Neural cell (in vitro differentiated cells): Measurements from ENCODE around the gene ZMYND10. TPM values are rescaled to one million over a fixed set of nuclear protein-coding genes. Genes with fewer than 3 reads are reported as not detected.

Experiments
- H2AFZ ChIP-seq: fragments of 200-600, 300-800 bp; sonication (generic), shearing (Covaris generic); 2 replicates; pipeline ENCODE4 v1.6.0; 2014; ENCODE audit warnings: low read depth, mild to moderate bottlenecking, antibody characterized with exemption, low read length, moderate library complexity
- H3F3A ChIP-seq: fragments of 200-600 bp; shearing (Covaris generic); 2 replicates; pipeline ENCODE4 v1.6.1; 2016; ENCODE audit warnings: mild to moderate bottlenecking, moderate library complexity, mixed read lengths, antibody characterized with exemption, low read length; ENCODE audit not compliant: insufficient read depth, poor library complexity, severe bottlenecking
- H3K27ac ChIP-seq: fragments of 200-600, 300-800 bp; sonication (generic), shearing (Covaris generic); 2 replicates; pipeline ENCODE4 v1.5.1; 2014; ENCODE audit warnings: mild to moderate bottlenecking, low read length, moderate library complexity
- H3K27me3 ChIP-seq: fragments of 300-800, 200-600 bp; sonication (generic), shearing (Covaris generic); 2 replicates; pipeline ENCODE4 v1.6.0; 2014; ENCODE audit warnings: mild to moderate bottlenecking, low read depth, low read length, moderate library complexity; ENCODE audit not compliant: insufficient read depth
- H3K36me3 ChIP-seq: fragments of 300-800, 200-600 bp; sonication (generic), shearing (Covaris generic); 2 replicates; pipeline ENCODE4 v1.5.1; 2014; ENCODE audit warnings: mild to moderate bottlenecking, antibody characterized with exemption, low read length, moderate library complexity; ENCODE audit not compliant: insufficient read depth
- H3K4me2 ChIP-seq: fragments of 300-800, 200-600 bp; sonication (generic), shearing (Covaris generic); 2 replicates; pipeline ENCODE4 v1.6.0; 2014; ENCODE audit warnings: mild to moderate bottlenecking, low read length
- H3K4me3 ChIP-seq: fragments of 300-800, 200-600 bp; sonication (generic), shearing (Covaris generic); 2 replicates; pipeline ENCODE4 v1.5.1; 2014; ENCODE audit warnings: mild to moderate bottlenecking, low read length, moderate library complexity
- H3K79me2 ChIP-seq: fragments of 200-600 bp; shearing (Covaris generic); replicated peaks from 2 replicates; pipeline ENCODE4 v1.6.0; 2014; ENCODE audit warnings: mild to moderate bottlenecking, low read length, moderate library complexity; ENCODE audit not compliant: insufficient read depth
- H3K9ac ChIP-seq: fragments of 300-800, 200-600 bp; sonication (generic), shearing (Covaris generic); 2 replicates; pipeline ENCODE4 v1.6.1; 2016; ENCODE audit warnings: mild to moderate bottlenecking, low read length, mixed read lengths
- H3K9me2 ChIP-seq: fragments of 200-600 bp; shearing (Covaris generic); 2 replicates; pipeline ENCODE4 v1.6.1; 2016; ENCODE audit warnings: mild to moderate bottlenecking, low read length, mixed read lengths; ENCODE audit not compliant: insufficient read depth
- H3K9me3 ChIP-seq: fragments of 200-600, 300-800 bp; sonication (generic), shearing (Covaris generic); 2 replicates; pipeline ENCODE4 v1.6.1; 2016; ENCODE audit warnings: mild to moderate bottlenecking, mixed run types, low read length, moderate library complexity, mixed read lengths
- H4K20me1 ChIP-seq: fragments of 200-600 bp; shearing (Covaris generic); 2 replicates; pipeline ENCODE4 v1.6.1; 2016; ENCODE audit warnings: mild to moderate bottlenecking, mixed run types; ENCODE audit not compliant: insufficient read depth
- EP300 ChIP-seq: fragments of 450-650 bp; conservative IDR thresholded peaks from 2 replicates; pipeline ENCODE4 v1.6.1; 2014; ENCODE audit warnings: antibody characterized with exemption, mild to moderate bottlenecking, moderate library complexity; ENCODE audit not compliant: poor library complexity, severe bottlenecking
- EZH2 ChIP-seq: fragments of 200-600, 300-800 bp; shearing (Covaris generic), sonication (generic); IDR thresholded peaks from 2 replicates; pipeline ENCODE4 v1.6.1; 2014; ENCODE audit warnings: antibody characterized with exemption, low read length, borderline replicate concordance, mild to moderate bottlenecking; ENCODE audit not compliant: insufficient read depth, poor library complexity, severe bottlenecking
- MXI1 ChIP-seq: fragments of 450-650 bp; conservative IDR thresholded peaks from 2 replicates; pipeline ENCODE4 v1.6.1; 2014; ENCODE audit warnings: antibody characterized with exemption, mild to moderate bottlenecking; ENCODE audit not compliant: poor library complexity, severe bottlenecking
- POLR2AphosphoS5 ChIP-seq: IDR thresholded peaks from 2 replicates; pipeline ENCODE4 v1.6.1; 2012
- RAD21 ChIP-seq: fragments of 450-650 bp; conservative IDR thresholded peaks from 2 replicates; pipeline ENCODE4 v1.6.1; 2014; ENCODE audit warnings: antibody characterized with exemption, mild to moderate bottlenecking, moderate library complexity
- SMC3 ChIP-seq: fragments of 450-650 bp; conservative IDR thresholded peaks from 2 replicates; pipeline ENCODE4 v1.6.1; 2014; ENCODE audit warnings: antibody characterized with exemption, mild to moderate bottlenecking, moderate library complexity; ENCODE audit not compliant: poor library complexity
- TAF1 ChIP-seq: IDR thresholded peaks from 2 replicates; pipeline ENCODE4 v1.6.1; 2012; ENCODE audit warnings: low read depth
- polyA plus RNA-seq: library from polyadenylated mRNA; depleted of rRNA; stranded (reverse); fragments of >200 nt; gene quantifications from 2 replicates; pipeline ENCODE4 v1.2.3, GENCODE V29; 2014
- TF ChIP-seq, protein P1 (sequence below): IDR thresholded peaks from 2 replicates; pipeline ENCODE4 v1.6.1; 2012; ENCODE audit warnings: borderline replicate concordance
- TF ChIP-seq, protein P2 (sequence below): fragments of 450-650 bp; IDR thresholded peaks from 2 replicates; pipeline ENCODE4 v1.5.1; 2014; ENCODE audit warnings: antibody characterized with exemption, mild to moderate bottlenecking, moderate library complexity; ENCODE audit not compliant: poor library complexity, severe bottlenecking

ZMYND10 gene
- polyA plus RNA-seq, 1 donor from 2014 or later: 5.2 TPM

DNA sequence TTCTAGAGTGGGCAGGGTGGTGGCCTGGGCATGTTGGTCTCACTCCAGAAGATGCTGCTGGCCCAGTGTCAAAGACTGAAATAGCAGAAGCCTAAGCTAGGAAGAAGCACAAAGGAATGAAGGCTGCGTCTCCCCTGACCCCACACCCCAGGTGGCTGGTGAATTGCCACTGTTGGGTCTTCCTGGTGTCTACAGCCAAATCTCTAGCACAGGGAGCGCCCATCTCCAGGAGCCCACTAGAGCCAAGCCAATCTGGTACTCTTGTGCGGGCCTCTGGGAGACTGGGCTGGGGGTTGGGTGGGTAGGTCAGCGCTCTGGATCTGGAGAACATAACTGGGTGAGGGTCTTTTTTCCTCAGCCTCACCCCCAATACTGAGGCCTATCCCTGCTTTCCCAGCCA is 18.4 kb downstream of the ZMYND10 start:
- H3F3A ChIP-seq: no peaks in the 10 kb centered on the region
- H3K9ac ChIP-seq: peak overlapping the region; percentile 85
- peaks cover 12% of the 10 kb centered on the region for H3K79me2 ChIP-seq
- H2AFZ ChIP-seq: no peak overlapping the region
- H3K27me3 ChIP-seq: no peaks in the 10 kb centered on the region
- H4K20me1 ChIP-seq: no peaks in the 10 kb centered on the region
- peak overlapping the region; percentile 100 for H3K4me3 ChIP-seq
- TF ChIP-seq MXI1 (no peak), TAF1 (no peak), EZH2 (no peak), POLR2AphosphoS5 (no peak), RAD21 (no peak)
- TF ChIP-seq, protein P1, sequence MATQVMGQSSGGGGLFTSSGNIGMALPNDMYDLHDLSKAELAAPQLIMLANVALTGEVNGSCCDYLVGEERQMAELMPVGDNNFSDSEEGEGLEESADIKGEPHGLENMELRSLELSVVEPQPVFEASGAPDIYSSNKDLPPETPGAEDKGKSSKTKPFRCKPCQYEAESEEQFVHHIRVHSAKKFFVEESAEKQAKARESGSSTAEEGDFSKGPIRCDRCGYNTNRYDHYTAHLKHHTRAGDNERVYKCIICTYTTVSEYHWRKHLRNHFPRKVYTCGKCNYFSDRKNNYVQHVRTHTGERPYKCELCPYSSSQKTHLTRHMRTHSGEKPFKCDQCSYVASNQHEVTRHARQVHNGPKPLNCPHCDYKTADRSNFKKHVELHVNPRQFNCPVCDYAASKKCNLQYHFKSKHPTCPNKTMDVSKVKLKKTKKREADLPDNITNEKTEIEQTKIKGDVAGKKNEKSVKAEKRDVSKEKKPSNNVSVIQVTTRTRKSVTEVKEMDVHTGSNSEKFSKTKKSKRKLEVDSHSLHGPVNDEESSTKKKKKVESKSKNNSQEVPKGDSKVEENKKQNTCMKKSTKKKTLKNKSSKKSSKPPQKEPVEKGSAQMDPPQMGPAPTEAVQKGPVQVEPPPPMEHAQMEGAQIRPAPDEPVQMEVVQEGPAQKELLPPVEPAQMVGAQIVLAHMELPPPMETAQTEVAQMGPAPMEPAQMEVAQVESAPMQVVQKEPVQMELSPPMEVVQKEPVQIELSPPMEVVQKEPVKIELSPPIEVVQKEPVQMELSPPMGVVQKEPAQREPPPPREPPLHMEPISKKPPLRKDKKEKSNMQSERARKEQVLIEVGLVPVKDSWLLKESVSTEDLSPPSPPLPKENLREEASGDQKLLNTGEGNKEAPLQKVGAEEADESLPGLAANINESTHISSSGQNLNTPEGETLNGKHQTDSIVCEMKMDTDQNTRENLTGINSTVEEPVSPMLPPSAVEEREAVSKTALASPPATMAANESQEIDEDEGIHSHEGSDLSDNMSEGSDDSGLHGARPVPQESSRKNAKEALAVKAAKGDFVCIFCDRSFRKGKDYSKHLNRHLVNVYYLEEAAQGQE: no peak
- no peaks in the 10 kb centered on the region for H3K36me3 ChIP-seq
- H3K9me3 ChIP-seq: no peaks in the 10 kb centered on the region
- peak overlapping the region; percentile 73 for H3K4me2 ChIP-seq
- H3K9me2 ChIP-seq: no peaks in the 10 kb centered on the region
- peak overlapping the region; percentile 66 for H3K27ac ChIP-seq

DNA sequence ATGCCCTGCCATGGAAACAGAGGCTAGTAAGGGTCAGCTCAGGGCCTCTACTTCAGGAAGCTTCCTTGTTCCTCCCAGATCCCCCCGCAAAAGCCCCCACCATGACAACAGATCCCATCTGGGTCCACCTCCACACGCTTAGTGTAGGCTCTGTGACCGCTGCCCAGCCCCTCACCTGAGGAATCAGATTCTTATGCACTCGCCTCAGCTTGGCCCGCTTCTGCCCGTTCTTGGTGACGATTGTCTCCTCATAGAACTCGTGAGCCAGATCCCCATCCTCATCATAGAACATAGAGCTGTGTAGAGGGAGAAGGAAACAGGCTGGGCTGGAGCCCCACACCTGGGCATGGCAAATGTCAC is 19.4 kb downstream of the ZMYND10 start:
- H3F3A ChIP-seq: no peaks in the 10 kb centered on the region
- H3K27me3 ChIP-seq: no peaks in the 10 kb centered on the region
- no peaks in the 10 kb centered on the region for H4K20me1 ChIP-seq
- no peak overlapping the region for H3K9ac ChIP-seq
- H3K79me2 ChIP-seq: peaks cover 12% of the 10 kb centered on the region
- no peak overlapping the region for H3K4me2 ChIP-seq
- no peak overlapping the region for H3K27ac ChIP-seq
- H3K9me2 ChIP-seq: no peaks in the 10 kb centered on the region
- TF ChIP-seq POLR2AphosphoS5 (no peak), EP300 (no peak), TAF1 (no peak), RAD21 (no peak), MXI1 (no peak), SMC3 (no peak)
- TF ChIP-seq, protein P2, sequence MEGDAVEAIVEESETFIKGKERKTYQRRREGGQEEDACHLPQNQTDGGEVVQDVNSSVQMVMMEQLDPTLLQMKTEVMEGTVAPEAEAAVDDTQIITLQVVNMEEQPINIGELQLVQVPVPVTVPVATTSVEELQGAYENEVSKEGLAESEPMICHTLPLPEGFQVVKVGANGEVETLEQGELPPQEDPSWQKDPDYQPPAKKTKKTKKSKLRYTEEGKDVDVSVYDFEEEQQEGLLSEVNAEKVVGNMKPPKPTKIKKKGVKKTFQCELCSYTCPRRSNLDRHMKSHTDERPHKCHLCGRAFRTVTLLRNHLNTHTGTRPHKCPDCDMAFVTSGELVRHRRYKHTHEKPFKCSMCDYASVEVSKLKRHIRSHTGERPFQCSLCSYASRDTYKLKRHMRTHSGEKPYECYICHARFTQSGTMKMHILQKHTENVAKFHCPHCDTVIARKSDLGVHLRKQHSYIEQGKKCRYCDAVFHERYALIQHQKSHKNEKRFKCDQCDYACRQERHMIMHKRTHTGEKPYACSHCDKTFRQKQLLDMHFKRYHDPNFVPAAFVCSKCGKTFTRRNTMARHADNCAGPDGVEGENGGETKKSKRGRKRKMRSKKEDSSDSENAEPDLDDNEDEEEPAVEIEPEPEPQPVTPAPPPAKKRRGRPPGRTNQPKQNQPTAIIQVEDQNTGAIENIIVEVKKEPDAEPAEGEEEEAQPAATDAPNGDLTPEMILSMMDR: no peak
- no peak overlapping the region for H2AFZ ChIP-seq
- no peaks in the 10 kb centered on the region for H3K9me3 ChIP-seq
- no peak overlapping the region for H3K4me3 ChIP-seq
- H3K36me3 ChIP-seq: no peaks in the 10 kb centered on the region
